ENCODE measurements around the gene NFIX. TPM values are rescaled to one million over a fixed set of nuclear protein-coding genes. Genes with fewer than 3 reads are reported as not detected.

The NFIX gene
- total and polyA plus RNA-seq, 12 donors: 16.8 to 162 (median 138) TPM

DNA sequence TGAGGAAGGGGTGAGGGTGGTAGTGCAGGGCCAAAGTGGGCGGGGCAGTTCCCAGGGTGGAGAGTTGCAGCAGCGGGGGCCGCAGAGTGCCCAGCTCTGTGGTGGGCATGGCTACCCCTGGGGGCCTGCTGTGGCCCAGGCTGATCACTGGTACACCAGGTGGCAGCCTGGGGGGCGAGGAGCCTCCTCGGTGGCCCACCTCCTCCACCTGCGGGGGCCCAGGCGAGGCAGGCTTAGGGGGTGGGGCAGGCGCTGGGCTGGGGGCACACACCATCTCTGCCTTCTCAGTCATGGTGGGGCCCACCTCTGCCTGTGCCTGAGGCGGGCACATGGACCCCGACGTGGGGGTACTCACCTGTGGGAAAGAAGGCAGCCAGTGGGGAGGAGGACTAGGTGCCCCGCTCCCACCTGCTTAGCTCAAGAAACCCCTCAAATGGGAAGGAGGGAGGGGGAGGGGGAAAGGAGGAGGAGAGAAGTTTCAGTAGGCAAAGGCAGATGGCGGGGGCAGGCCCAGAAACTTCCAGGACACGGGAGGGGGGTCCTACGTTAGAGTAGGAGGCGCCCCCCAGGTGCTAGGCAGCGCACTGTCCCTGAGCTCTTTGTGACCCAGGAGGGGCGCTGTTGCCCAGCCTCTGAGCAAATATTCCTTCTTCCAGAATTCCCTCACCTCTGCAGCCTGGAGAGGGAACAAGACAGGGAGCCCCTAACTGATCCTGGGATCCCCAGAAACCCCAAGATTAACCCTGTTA is 105.7 kb downstream of the NFIX start:
- Histone ChIP-seq H3K36me3 (peaks cover 0 to 19% (median 0%) of the 10 kb centered on the region in 9 donors), H3K27me3 (no peaks in the 10 kb centered on the region), H3K9me3 (no peaks in the 10 kb centered on the region), H3K4me1 (peaks cover 24 to 97% (median 79%) of the 10 kb centered on the region in 9 donors), H3K27ac (peak overlapping the region; percentile 83 to 96 (median 92)), H3K4me3 (peak overlapping the region; percentile 30 to 65 (median 55))
- intact Hi-C loops (cut with DNase I): loop anchor here in 5 of 10 donors (5.0 kb wide), 2 partner anchors 39 to 51 kb away; partner anchors contain the start of genes IER2 (in 4 of the 5) and STX10 (in 4 of the 5)
- ATAC-seq (no peak), DNase-seq (no peak)
- TF ChIP-seq, protein P1, sequence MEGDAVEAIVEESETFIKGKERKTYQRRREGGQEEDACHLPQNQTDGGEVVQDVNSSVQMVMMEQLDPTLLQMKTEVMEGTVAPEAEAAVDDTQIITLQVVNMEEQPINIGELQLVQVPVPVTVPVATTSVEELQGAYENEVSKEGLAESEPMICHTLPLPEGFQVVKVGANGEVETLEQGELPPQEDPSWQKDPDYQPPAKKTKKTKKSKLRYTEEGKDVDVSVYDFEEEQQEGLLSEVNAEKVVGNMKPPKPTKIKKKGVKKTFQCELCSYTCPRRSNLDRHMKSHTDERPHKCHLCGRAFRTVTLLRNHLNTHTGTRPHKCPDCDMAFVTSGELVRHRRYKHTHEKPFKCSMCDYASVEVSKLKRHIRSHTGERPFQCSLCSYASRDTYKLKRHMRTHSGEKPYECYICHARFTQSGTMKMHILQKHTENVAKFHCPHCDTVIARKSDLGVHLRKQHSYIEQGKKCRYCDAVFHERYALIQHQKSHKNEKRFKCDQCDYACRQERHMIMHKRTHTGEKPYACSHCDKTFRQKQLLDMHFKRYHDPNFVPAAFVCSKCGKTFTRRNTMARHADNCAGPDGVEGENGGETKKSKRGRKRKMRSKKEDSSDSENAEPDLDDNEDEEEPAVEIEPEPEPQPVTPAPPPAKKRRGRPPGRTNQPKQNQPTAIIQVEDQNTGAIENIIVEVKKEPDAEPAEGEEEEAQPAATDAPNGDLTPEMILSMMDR (IDR thresholded peaks at IDR 0.05): peak in 6 of 9 donors; percentile 19 to 54 (median 36)
- WGBS, 2 donors: 69 to 75% methylated on average over 18 of the region's 18 CpGs

DNA sequence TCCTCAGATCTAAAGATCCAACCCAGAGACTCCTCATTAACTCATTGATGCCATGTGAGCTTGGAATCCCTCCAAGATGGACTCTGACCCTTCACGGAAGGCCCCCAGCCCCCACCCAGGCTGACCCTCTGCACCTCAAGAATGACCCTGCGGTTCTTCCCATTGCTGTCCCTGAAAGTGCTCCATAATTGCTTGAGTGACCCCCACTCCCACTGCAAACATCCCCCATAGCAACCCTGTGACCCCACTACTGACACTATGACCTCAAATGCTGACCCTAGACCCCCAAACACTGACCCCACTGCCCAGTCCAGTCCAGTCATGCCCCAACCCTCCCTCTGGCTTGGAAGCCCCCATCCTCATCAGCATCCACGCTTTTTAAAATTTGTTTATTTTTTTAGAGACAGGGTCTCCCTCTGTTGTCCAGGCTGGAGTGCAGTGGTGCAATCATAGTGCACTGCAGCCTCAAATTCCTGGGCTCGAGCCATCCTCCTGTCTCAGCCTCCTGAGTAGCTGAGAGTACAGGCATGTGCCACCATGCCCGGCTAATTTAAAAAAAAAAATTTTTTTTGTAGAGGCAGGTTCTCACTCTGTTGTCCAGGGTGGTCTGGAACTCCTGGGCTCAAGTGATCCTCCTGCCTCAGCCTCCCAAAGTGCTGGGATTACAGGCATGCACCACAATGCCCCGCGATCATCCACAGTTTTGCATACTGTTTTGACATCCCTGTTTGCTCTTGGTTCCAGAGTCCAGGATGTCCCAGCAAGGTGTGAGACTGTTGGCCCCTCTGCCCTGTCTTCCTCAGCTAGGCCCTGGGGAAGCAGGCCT is 106.5 kb downstream of the NFIX start:
- intact Hi-C loops (cut with DNase I): loop anchor here in 7 of 10 donors (1.0 to 5.0 kb wide), 4 partner anchors 40 to 50 kb away; partner anchors contain the start of genes IER2 (in 6 of the 7) and STX10 (in 6 of the 7)
- 55 to 77% methylated on average over 7 of the region's 7 CpGs for WGBS, 2 donors

DNA sequence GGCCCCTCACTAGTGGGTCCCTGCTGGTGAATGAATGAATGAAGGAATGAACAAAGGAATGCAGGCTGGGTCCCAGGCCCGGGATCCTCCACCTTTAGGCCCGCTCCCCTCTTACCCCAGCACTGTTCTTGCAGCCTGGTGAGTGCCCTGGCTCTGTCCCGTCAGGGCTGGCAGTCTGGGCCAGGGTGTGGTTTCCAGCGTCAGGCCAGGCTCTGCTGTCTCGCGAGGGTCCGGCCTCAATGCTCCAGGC is 107.1 kb downstream of the NFIX start:
- intact Hi-C loops (cut with DNase I): loop anchor here in 7 of 10 donors (1.0 to 5.0 kb wide), 4 partner anchors 40 to 50 kb away; partner anchors contain the start of genes IER2 (in 6 of the 7) and STX10 (in 6 of the 7)
- WGBS, 2 donors: 6 to 8% methylated on average over 7 of the region's 7 CpGs
- peaks cover 19 to 87% (median 69%) of the 10 kb centered on the region in 9 donors for H3K4me1 ChIP-seq

More for the DNA sequence above, 106.5 kb downstream of the NFIX start:
- peaks cover 0 to 19% (median 0%) of the 10 kb centered on the region in 9 donors for H3K36me3 ChIP-seq
- DNase-seq (no peak), ATAC-seq (no peak)
- H3K9me3 ChIP-seq: no peaks in the 10 kb centered on the region
- H3K4me3 ChIP-seq: peak overlapping the region; percentile 30 to 65 (median 55)
- TF ChIP-seq, protein P1 (IDR thresholded peaks at IDR 0.05): no peak
- H3K27ac ChIP-seq: peak overlapping the region; percentile 85 to 96 (median 92)
- H3K27me3 ChIP-seq: no peaks in the 10 kb centered on the region
- peaks cover 19 to 92% (median 72%) of the 10 kb centered on the region in 9 donors for H3K4me1 ChIP-seq

More for the DNA sequence above, 107.1 kb downstream of the NFIX start:
- no peak for ATAC-seq
- H3K27ac ChIP-seq: peak overlapping the region; percentile 85 to 96 (median 92)
- DNase-seq: no peak
- no peaks in the 10 kb centered on the region for H3K9me3 ChIP-seq
- peak overlapping the region; percentile 30 to 65 (median 55) for H3K4me3 ChIP-seq
- TF ChIP-seq, protein P1 (IDR thresholded peaks at IDR 0.05): no peak
- peaks cover 0 to 24% (median 0%) of the 10 kb centered on the region in 9 donors for H3K36me3 ChIP-seq
- H3K27me3 ChIP-seq: no peaks in the 10 kb centered on the region

Measured in heart right ventricle (tissue), 16 donors.